IMR-90 (cell line): ENCODE results near the gene DDX54. TPM values are rescaled to one million over a fixed set of nuclear protein-coding genes. Genes with fewer than 3 reads are reported as not detected.

Experiments used
- ATAC-seq: fragments of 200-7000 bp; cut with Tn5 transposase; 2 replicates; pipeline ENCODE4 v1.9.1; 2020; ENCODE audit warnings: low read depth, mild to moderate bottlenecking, moderate library complexity
- BruUV-seq: library from RNA; stranded (reverse); fragments of 400-500 nt; replicated peaks from 2 replicates; lab custom pipeline; 2021; lab: Mats Ljungman, UMichigan
- CTCF ChIA-PET: fragments of 300-600 bp; formaldehyde crosslinking; extraction: SDS; loops from one replicate; lab custom pipeline; 2021; ENCODE audit warnings: antibody characterized with exemption; lab: Yijun Ruan, JAX
- POLR2A ChIA-PET: fragments of 300-600 bp; sonication (Branson Sonifier 250); formaldehyde crosslinking; loops from one replicate; lab custom pipeline; 2022; ENCODE audit warnings: antibody characterized with exemption; ENCODE audit not compliant: unreplicated experiment; lab: Charles Lee
- DNase-seq: peaks from one replicate; pipeline ENCODE4 v3.0.0; 2013
- H2AFZ ChIP-seq: replicated peaks from 2 replicates; pipeline ENCODE3; 2013; ENCODE audit warnings: low read length, mild to moderate bottlenecking; ENCODE audit not compliant: poor library complexity
- H2AK5ac ChIP-seq: 2 replicates; pipeline ENCODE4 v1.6.1; 2013; ENCODE audit warnings: low read depth, low read length, inconsistent platforms
- H2AK9ac ChIP-seq: replicated peaks from 2 replicates; pipeline ENCODE3; 2013; ENCODE audit warnings: mild to moderate bottlenecking, low read depth, low read length, moderate library complexity; ENCODE audit not compliant: poor library complexity
- H2BK120ac ChIP-seq: 2 replicates; pipeline ENCODE4 v1.6.1; 2013; ENCODE audit warnings: low read depth, low read length, inconsistent platforms
- H2BK15ac ChIP-seq: 3 replicates; pipeline ENCODE4 v1.6.1; 2013; ENCODE audit warnings: low read depth, low read length, inconsistent platforms
- H2BK20ac ChIP-seq: 2 replicates; pipeline ENCODE4 v1.6.1; 2013; ENCODE audit warnings: low read depth, mild to moderate bottlenecking, inconsistent platforms, low read length, moderate library complexity
- H2BK5ac ChIP-seq: 2 replicates; pipeline ENCODE4 v1.6.1; 2013; ENCODE audit warnings: mild to moderate bottlenecking, low read depth, low read length, inconsistent platforms; ENCODE audit not compliant: poor library complexity, severe bottlenecking
- H3K14ac ChIP-seq: replicated peaks from 2 replicates; pipeline ENCODE4 v1.6.1; 2013; ENCODE audit warnings: low read depth, low read length, inconsistent platforms
- H3K18ac ChIP-seq: 2 replicates; pipeline ENCODE4 v1.6.1; 2013; ENCODE audit warnings: low read depth, low read length, control low read depth
- H3K23ac ChIP-seq: 2 replicates; pipeline ENCODE4 v1.6.1; 2013; ENCODE audit warnings: low read depth, low read length, inconsistent platforms
- H3K27ac ChIP-seq: 2 replicates; pipeline ENCODE4 v1.5.1; 2013; ENCODE audit warnings: mild to moderate bottlenecking, control low read depth, low read length; ENCODE audit not compliant: insufficient read depth
- H3K27me3 ChIP-seq: 2 replicates; pipeline ENCODE4 v1.6.1; 2013; ENCODE audit warnings: low read length; ENCODE audit not compliant: control insufficient read depth, insufficient read depth
- H3K36me3 ChIP-seq: 2 replicates; pipeline ENCODE4 v1.6.1; 2013; ENCODE audit warnings: low read length, mixed read lengths; ENCODE audit not compliant: control insufficient read depth, insufficient read depth
- H3K4ac ChIP-seq: 2 replicates; pipeline ENCODE4 v1.6.1; 2013; ENCODE audit warnings: low read depth, low read length, inconsistent platforms
- H3K4me1 ChIP-seq: 2 replicates; pipeline ENCODE4 v1.6.1; 2013; ENCODE audit warnings: low read length, mixed read lengths; ENCODE audit not compliant: control insufficient read depth, insufficient read depth
- H3K4me2 ChIP-seq: 2 replicates; pipeline ENCODE4 v1.6.1; 2013; ENCODE audit warnings: low read depth, mild to moderate bottlenecking, control low read depth, low read length, moderate library complexity
- H3K4me3 ChIP-seq: 2 replicates; pipeline ENCODE4 v1.5.1; 2013; ENCODE audit warnings: low read depth, mild to moderate bottlenecking, control low read depth, low read length, moderate library complexity; ENCODE audit not compliant: insufficient read depth
- H3K56ac ChIP-seq: 2 replicates; pipeline ENCODE4 v1.6.1; 2013; ENCODE audit warnings: low read length, inconsistent platforms; ENCODE audit not compliant: insufficient read depth; ENCODE audit errors: extremely low read depth
- H3K79me1 ChIP-seq, 2 experiments: 2 replicates each; pipeline ENCODE4 v1.6.1; 2013; ENCODE audit warnings: low read length in 2 of 2, inconsistent platforms in 1 of 2, low read depth in 1 of 2
- H3K9ac ChIP-seq: 2 replicates; pipeline ENCODE4 v1.6.1; 2013; ENCODE audit warnings: low read depth, low read length, control low read depth
- H3K9me1 ChIP-seq: 2 replicates; pipeline ENCODE4 v1.6.1; 2013; ENCODE audit warnings: low read length, inconsistent platforms; ENCODE audit not compliant: insufficient read depth
- H3K9me3 ChIP-seq: 2 replicates; pipeline ENCODE4 v1.6.1; 2013; ENCODE audit warnings: low read length; ENCODE audit not compliant: control insufficient read depth, insufficient read depth
- H4K20me1 ChIP-seq: 2 replicates; pipeline ENCODE4 v1.6.1; 2013; ENCODE audit warnings: low read length, inconsistent platforms; ENCODE audit not compliant: insufficient read depth
- H4K5ac ChIP-seq: 2 replicates; pipeline ENCODE4 v1.6.1; 2013; ENCODE audit warnings: mild to moderate bottlenecking, low read depth, low read length, control low read depth
- H4K8ac ChIP-seq, 2 experiments: 2 replicates each; pipeline ENCODE4 v1.6.1; 2013; ENCODE audit warnings: low read depth in 2 of 2, low read length in 2 of 2, control low read depth in 1 of 2, inconsistent platforms in 1 of 2
- H4K91ac ChIP-seq: 2 replicates; pipeline ENCODE4 v1.6.1; 2013; ENCODE audit warnings: low read depth, low read length, inconsistent platforms; ENCODE audit not compliant: insufficient read depth
- BHLHE40 ChIP-seq: fragments of 150-350 bp; IDR thresholded peaks from 2 replicates; pipeline ENCODE4 v1.6.1; 2016; ENCODE audit warnings: mild to moderate bottlenecking, low read depth, low read length
- CEBPB ChIP-seq: IDR thresholded peaks from 2 replicates; pipeline ENCODE4 v1.6.1; 2012; ENCODE audit warnings: low read depth, low read length, improper control_type of control experiment
- CHD1 ChIP-seq: IDR thresholded peaks from 2 replicates; pipeline ENCODE4 v1.6.1; 2012; ENCODE audit warnings: low read depth, low read length, improper control_type of control experiment
- CTCF ChIP-seq: conservative IDR thresholded peaks from 2 replicates; pipeline ENCODE4 v1.5.1; 2012; ENCODE audit warnings: mild to moderate bottlenecking, low read depth, low read length, improper control_type of control experiment
- ELK1 ChIP-seq: fragments of 150-350 bp; IDR thresholded peaks from 2 replicates; pipeline ENCODE4 v1.6.1; 2016; ENCODE audit warnings: low read depth, mild to moderate bottlenecking, low read length, moderate library complexity, borderline replicate concordance
- FOS ChIP-seq: fragments of 150-350 bp; IDR thresholded peaks from 2 replicates; pipeline ENCODE4 v1.6.1; 2016; ENCODE audit warnings: low read depth, low read length
- MAFK ChIP-seq: IDR thresholded peaks from 2 replicates; pipeline ENCODE4 v1.6.1; 2012; ENCODE audit warnings: low read depth, low read length, improper control_type of control experiment
- MAZ ChIP-seq: IDR thresholded peaks from 2 replicates; pipeline ENCODE4 v1.6.1; 2012; ENCODE audit warnings: low read depth, mild to moderate bottlenecking, low read length, improper control_type of control experiment, moderate library complexity, borderline replicate concordance
- MXI1 ChIP-seq: IDR thresholded peaks from 2 replicates; pipeline ENCODE4 v1.6.1; 2012; ENCODE audit warnings: low read depth, mild to moderate bottlenecking, low read length, moderate library complexity, borderline replicate concordance
- NFE2L2 ChIP-seq: fragments of 150-350 bp; IDR thresholded peaks from 2 replicates; pipeline ENCODE4 v1.6.1; 2016; ENCODE audit warnings: low read depth, mild to moderate bottlenecking, low read length
- POLR2A ChIP-seq: IDR thresholded peaks from 2 replicates; pipeline ENCODE4 v1.6.1; 2012; ENCODE audit warnings: mild to moderate bottlenecking, low read depth, low read length
- RAD21 ChIP-seq: IDR thresholded peaks from 2 replicates; pipeline ENCODE4 v1.6.1; 2012; ENCODE audit warnings: low read length, improper control_type of control experiment
- RCOR1 ChIP-seq: IDR thresholded peaks from 2 replicates; pipeline ENCODE4 v1.6.1; 2012; ENCODE audit warnings: mild to moderate bottlenecking, low read length, improper control_type of control experiment; ENCODE audit not compliant: insufficient replicate concordance
- RFX5 ChIP-seq: IDR thresholded peaks from 2 replicates; pipeline ENCODE4 v1.8.0; 2012; ENCODE audit warnings: low read depth, mild to moderate bottlenecking, low read length, moderate library complexity
- SMC3 ChIP-seq: fragments of 150-350 bp; IDR thresholded peaks from 2 replicates; pipeline ENCODE4 v1.6.1; 2016; ENCODE audit warnings: low read depth, mild to moderate bottlenecking, antibody characterized with exemption, low read length, moderate library complexity
- USF2 ChIP-seq: fragments of 150-350 bp; IDR thresholded peaks from 2 replicates; pipeline ENCODE4 v1.6.1; 2017; ENCODE audit warnings: mild to moderate bottlenecking, antibody characterized with exemption, low read length, low read depth
- WGBS, 2 experiments: methylation state at CpG; one replicate each; pipeline versions ENCODE4 v1.1.5 to v1.1.7; 2013; ENCODE audit warnings: missing lambda C conversion rate in 2 of 2; ENCODE audit not compliant: insufficient read length in 1 of 2; ENCODE audit errors: extremely low coverage in 2 of 2; 5-methylcytosine and 5-hydroxymethylcytosine counted together
- dilution Hi-C: fragments of 300-500 bp; cut with HindIII; formaldehyde crosslinking; loops from one replicate; pipeline ENCODE4 v1.14.3; 2018; ENCODE audit warnings: low sequenced_read_pairs; ENCODE audit not compliant: unreplicated experiment
- in situ Hi-C: fragments of 300-500 bp; cut with MboI; formaldehyde crosslinking; loops from 3 replicates; pipeline ENCODE4 v1.14.3; 2019; ENCODE audit warnings: low sequenced_read_pairs, inconsistent platforms, mixed read lengths
- intact Hi-C: fragments of 100-400 bp; cut with micrococcal nuclease; formaldehyde crosslinking; loops from 2 replicates; pipeline ENCODE4 v1.10.0; 2022
- polyA plus RNA-seq, 3 experiments: library from polyadenylated mRNA; depleted of rRNA; stranded (reverse); fragments of >200 nt; gene quantifications; 2 replicates each; pipeline ENCODE4 v1.2.3, GENCODE V29; 2012; ENCODE audit warnings: low replicate concordance in 1 of 3
- total RNA-seq: library from RNA; depleted of rRNA; stranded (reverse); fragments of >200 nt; gene quantifications from 2 replicates; pipeline ENCODE4 v1.2.3, GENCODE V29; 2012

DDX54 gene
- total and polyA plus RNA-seq, 2 of the 4 experiments (the other 2 are of a cell fraction) = 23.8 to 47.5 TPM

GRCh38 chr12:113169697-113170096, 15.6 kb downstream of the DDX54 start:
- H3K36me3 ChIP-seq = peaks cover 73% of the 10 kb centered on the region
- TF ChIP-seq CHD1 = no peak
- TF ChIP-seq RCOR1 = no peak
- no peak for TF ChIP-seq SMC3
- no peak for TF ChIP-seq RFX5
- no peak for TF ChIP-seq NFE2L2
- no peak for TF ChIP-seq MAFK
- no peak for TF ChIP-seq CEBPB
- no peak for TF ChIP-seq MAZ
- TF ChIP-seq RAD21 = no peak
- no peak for TF ChIP-seq POLR2A
- TF ChIP-seq BHLHE40 = no peak
- TF ChIP-seq FOS = no peak
- no peak for TF ChIP-seq CTCF
- TF ChIP-seq USF2 = no peak
- TF ChIP-seq MXI1 = no peak
- TF ChIP-seq ELK1 = no peak
- ChIA-PET CTCF (no interaction called here), POLR2A (no interaction called here)
- no peak overlapping the region for H2AFZ ChIP-seq
- peaks cover 5 to 7% of the 10 kb centered on the region in 2 experiments; a peak in 2 of 4 replicates for H3K79me1 ChIP-seq
- H3K18ac ChIP-seq = no peak overlapping the region
- intact Hi-C loops (no loop called here), in situ Hi-C loops (loop anchor here (5.0 kb wide), 1 partner anchor 122 kb away; no protein-coding TSS in a partner anchor), dilution Hi-C loops (no loop called here)
- H3K4me2 ChIP-seq = no peak overlapping the region
- H3K4me3 ChIP-seq = no peak overlapping the region
- BruUV-seq = no TSS peak
- H3K4ac ChIP-seq = no peak overlapping the region
- no peak for DNase-seq
- no peak overlapping the region for H4K8ac ChIP-seq
- H3K9ac ChIP-seq = no peak overlapping the region
- no peak overlapping the region for H2BK20ac ChIP-seq
- no peaks in the 10 kb centered on the region for H3K9me3 ChIP-seq
- 90% methylated on average over 8 of the region's 13 CpGs; no CpG with 5 or more reads in 1 of the 2 experiments for WGBS, 2 experiments
- H2BK120ac ChIP-seq = no peak overlapping the region
- H2AK5ac ChIP-seq = no peak overlapping the region
- no peaks in the 10 kb centered on the region for H3K27me3 ChIP-seq
- peaks cover 2% of the 10 kb centered on the region for H4K20me1 ChIP-seq
- no peak overlapping the region for H3K27ac ChIP-seq
- no peak overlapping the region for H3K14ac ChIP-seq
- H2BK5ac ChIP-seq = no peak overlapping the region
- H3K56ac ChIP-seq = no peak overlapping the region
- no peak overlapping the region for H3K23ac ChIP-seq
- H2AK9ac ChIP-seq = no peak overlapping the region
- H2BK15ac ChIP-seq = no peak overlapping the region
- no peak overlapping the region for H4K5ac ChIP-seq
- H4K91ac ChIP-seq = no peak overlapping the region
- H3K9me1 ChIP-seq = no peaks in the 10 kb centered on the region
- ATAC-seq = no peak
- no peaks in the 10 kb centered on the region; the same call in 1 of the 2 replicates for H3K4me1 ChIP-seq
